ELF-1 (cell line): ENCODE results near the gene MADCAM1.
"Not testable (repeated sequence)": the region's sequence is repeated elsewhere in the genome, so short reads cannot be mapped to it uniquely, and the experiment has no call there.

Source experiments
- DNase-seq: peaks from one replicate; pipeline ENCODE4 v3.0.0-alpha.2; 2016; ENCODE audit warnings: low read depth, low spot score

Gene MADCAM1

GRCh38 chr19:496112-496665 lies at the start of gene MADCAM1:
Gene MADCAM1 (plus strand): TSS chr19:496486. CDS start chr19:496500, 14 bp downstream.
- DNase-seq = no peak

- no peak for DNase-seq
Measured at GRCh38 chr19:447064-447426, 49.2 kb upstream of the MADCAM1 start.

- DNase-seq = no peak
Measured at GRCh38 chr19:447816-448560, 48.3 kb upstream of the MADCAM1 start.

- DNase-seq = no peak
Measured at GRCh38 chr19:449916-450315, 46.4 kb upstream of the MADCAM1 start.

- DNase-seq = not testable (repeated sequence)
Measured at GRCh38 chr19:450912-451481, 45.3 kb upstream of the MADCAM1 start.

- no peak for DNase-seq
Measured at GRCh38 chr19:452829-453228, 43.5 kb upstream of the MADCAM1 start.

- no peak for DNase-seq
Measured at GRCh38 chr19:453606-454005, 42.7 kb upstream of the MADCAM1 start.

- no peak for DNase-seq
Measured at GRCh38 chr19:455031-455705, 41.1 kb upstream of the MADCAM1 start.

- DNase-seq = no peak
Measured at GRCh38 chr19:455851-456546, 40.3 kb upstream of the MADCAM1 start.

GRCh38 chr19:456547-457110 lies 39.7 kb upstream of the MADCAM1 start:
- no peak for DNase-seq

- no peak for DNase-seq
Measured at GRCh38 chr19:457636-458035, 38.6 kb upstream of the MADCAM1 start.

GRCh38 chr19:458091-459042 lies 37.9 kb upstream of the MADCAM1 start:
- DNase-seq = no peak

GRCh38 chr19:459724-460511 lies 36.4 kb upstream of the MADCAM1 start:
- peak; percentile 48 for DNase-seq

- no peak for DNase-seq
Measured at GRCh38 chr19:460877-461720, 35.2 kb upstream of the MADCAM1 start, which contains the start of gene SHC2. Gene SHC2 (minus strand): TSS chr19:461033. CDS start chr19:460996, 37 bp downstream.

- no peak for DNase-seq
Measured at GRCh38 chr19:461721-462551, 34.4 kb upstream of the MADCAM1 start.

- DNase-seq = no peak
Measured at GRCh38 chr19:463483-464207, 32.6 kb upstream of the MADCAM1 start.

GRCh38 chr19:464208-464545 lies 32.1 kb upstream of the MADCAM1 start:
- no peak for DNase-seq
